Activated CD8-positive, alpha-beta memory T cell treated with anti-CD3 and anti-CD28 coated beads, Interleukin-2, amount 10 ng/mL, durations not matched to agents 7 days and 5 days (primary cell): Measurements from ENCODE around the gene NFATC1. TPM values are rescaled to one million over a fixed set of nuclear protein-coding genes. Genes with fewer than 3 reads are reported as not detected.

Experiments
- ATAC-seq: fragments of 150-1000 bp; cut with Tn5 transposase; one replicate; pipeline ENCODE4 v1.10.0; 2021; ENCODE audit warnings: moderate library complexity
- CTCF ChIA-PET: fragments of 350-600 bp; sonication (Branson Sonifier 250); formaldehyde crosslinking; loops from one replicate; lab custom pipeline; 2021; ENCODE audit warnings: antibody characterized with exemption; lab: Charles Lee
- DNase-seq: peaks from one replicate; pipeline ENCODE4 v3.0.0-alpha.2; 2020
- H3K27ac Mint-ChIP-seq: one replicate; pipeline ENCODE4 v1.8.0; 2021; ENCODE audit warnings: mild to moderate bottlenecking, mixed read lengths
- H3K27me3 Mint-ChIP-seq: one replicate; pipeline ENCODE4 v1.8.0; 2021; ENCODE audit warnings: mixed read lengths
- H3K36me3 Mint-ChIP-seq: one replicate; pipeline ENCODE4 v1.8.0; 2021; ENCODE audit warnings: mild to moderate bottlenecking, mixed read lengths
- H3K4me1 Mint-ChIP-seq: one replicate; pipeline ENCODE4 v1.8.0; 2021; ENCODE audit warnings: mixed read lengths
- H3K4me3 Mint-ChIP-seq: one replicate; pipeline ENCODE4 v1.8.0; 2021; ENCODE audit warnings: mild to moderate bottlenecking, moderate library complexity, mixed read lengths
- H3K9me3 Mint-ChIP-seq: one replicate; pipeline ENCODE4 v1.8.0; 2022; ENCODE audit warnings: low read depth, mixed read lengths
- total RNA-seq, 2 experiments: library from RNA; stranded (reverse); gene quantifications; one replicate each; pipeline ENCODE4 v1.2.3, GENCODE V29; 2021

NFATC1 gene
- total RNA-seq, 2 experiments from 2014 or later: 25.7 to 27.8 TPM

DNA sequence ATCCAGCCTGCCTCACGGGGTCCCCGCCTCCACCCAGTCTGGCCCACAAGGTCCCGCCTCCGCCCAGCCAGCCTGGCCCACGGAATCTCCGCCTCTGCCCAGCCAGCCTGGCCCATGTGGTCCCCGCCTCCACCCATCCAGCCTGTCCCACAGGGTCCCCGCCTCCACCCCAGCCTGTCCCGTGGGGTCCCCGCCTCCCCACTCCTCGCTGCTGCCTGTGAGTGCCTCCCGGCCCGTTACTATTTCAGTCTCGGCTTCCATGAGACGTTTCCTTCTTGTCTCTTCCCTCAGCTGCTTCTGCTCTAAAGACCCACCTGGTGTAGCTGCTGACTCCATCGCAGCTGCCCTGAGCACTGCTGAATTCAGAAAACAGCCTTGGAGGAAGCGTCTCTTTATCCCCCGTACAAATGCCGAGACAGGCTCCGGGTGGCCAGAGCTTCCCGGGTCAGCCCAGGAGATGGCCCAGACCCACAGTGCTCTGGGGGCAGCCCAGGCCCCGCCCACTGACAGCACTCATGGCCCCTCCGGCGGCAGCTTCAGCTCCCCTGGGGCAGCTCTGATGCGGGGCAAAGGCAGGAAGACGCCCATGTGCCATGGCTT, 69.8 kb downstream of the NFATC1 start:
- ATAC-seq: no peak
- H3K9me3 Mint-ChIP-seq: no peaks in the 10 kb centered on the region

GRCh38 chr18:79466591-79466990, 70.9 kb downstream of the NFATC1 start:
- CTCF ChIA-PET: no interaction called here
- no peaks in the 10 kb centered on the region for H3K9me3 Mint-ChIP-seq
- H3K4me1 Mint-ChIP-seq: no peaks in the 10 kb centered on the region
- H3K4me3 Mint-ChIP-seq: no peak overlapping the region
- no peaks in the 10 kb centered on the region for H3K27me3 Mint-ChIP-seq
- ATAC-seq (no peak), DNase-seq (no peak)
- H3K27ac Mint-ChIP-seq: no peak overlapping the region
- H3K36me3 Mint-ChIP-seq: no peaks in the 10 kb centered on the region

More for the DNA sequence above, 69.8 kb downstream of the NFATC1 start:
- H3K27me3 Mint-ChIP-seq: no peaks in the 10 kb centered on the region
- DNase-seq: no peak
- H3K27ac Mint-ChIP-seq: no peak overlapping the region
- CTCF ChIA-PET: no interaction called here
- H3K36me3 Mint-ChIP-seq: no peaks in the 10 kb centered on the region
- H3K4me3 Mint-ChIP-seq: no peak overlapping the region
- no peaks in the 10 kb centered on the region for H3K4me1 Mint-ChIP-seq

GRCh38 chr18:79467126-79467525, 71.4 kb downstream of the NFATC1 start:
- ATAC-seq (no peak), DNase-seq (no peak)
- Mint-ChIP-seq H3K27ac (no peak overlapping the region), H3K4me1 (no peaks in the 10 kb centered on the region), H3K36me3 (no peaks in the 10 kb centered on the region), H3K4me3 (no peak overlapping the region), H3K9me3 (no peaks in the 10 kb centered on the region), H3K27me3 (no peaks in the 10 kb centered on the region)
- CTCF ChIA-PET: no interaction called here

- no peak for ATAC-seq
- H3K4me3 Mint-ChIP-seq: no peak overlapping the region
- no peaks in the 10 kb centered on the region for H3K27me3 Mint-ChIP-seq
- no peak overlapping the region for H3K27ac Mint-ChIP-seq
- CTCF ChIA-PET: no interaction called here
- no peaks in the 10 kb centered on the region for H3K4me1 Mint-ChIP-seq
- peaks cover 2% of the 10 kb centered on the region for H3K36me3 Mint-ChIP-seq
- H3K9me3 Mint-ChIP-seq: no peaks in the 10 kb centered on the region
- DNase-seq: no peak
Observed at GRCh38 chr18:79468119-79468789, 72.5 kb downstream of the NFATC1 start.

GRCh38 chr18:79469309-79469708, 73.6 kb downstream of the NFATC1 start:
- Mint-ChIP-seq H3K9me3 (no peaks in the 10 kb centered on the region), H3K27ac (no peak overlapping the region), H3K4me1 (no peaks in the 10 kb centered on the region), H3K36me3 (peaks cover 2% of the 10 kb centered on the region), H3K27me3 (no peaks in the 10 kb centered on the region), H3K4me3 (no peak overlapping the region)
- DNase-seq: no peak
- CTCF ChIA-PET: no interaction called here
- ATAC-seq: no peak

DNA sequence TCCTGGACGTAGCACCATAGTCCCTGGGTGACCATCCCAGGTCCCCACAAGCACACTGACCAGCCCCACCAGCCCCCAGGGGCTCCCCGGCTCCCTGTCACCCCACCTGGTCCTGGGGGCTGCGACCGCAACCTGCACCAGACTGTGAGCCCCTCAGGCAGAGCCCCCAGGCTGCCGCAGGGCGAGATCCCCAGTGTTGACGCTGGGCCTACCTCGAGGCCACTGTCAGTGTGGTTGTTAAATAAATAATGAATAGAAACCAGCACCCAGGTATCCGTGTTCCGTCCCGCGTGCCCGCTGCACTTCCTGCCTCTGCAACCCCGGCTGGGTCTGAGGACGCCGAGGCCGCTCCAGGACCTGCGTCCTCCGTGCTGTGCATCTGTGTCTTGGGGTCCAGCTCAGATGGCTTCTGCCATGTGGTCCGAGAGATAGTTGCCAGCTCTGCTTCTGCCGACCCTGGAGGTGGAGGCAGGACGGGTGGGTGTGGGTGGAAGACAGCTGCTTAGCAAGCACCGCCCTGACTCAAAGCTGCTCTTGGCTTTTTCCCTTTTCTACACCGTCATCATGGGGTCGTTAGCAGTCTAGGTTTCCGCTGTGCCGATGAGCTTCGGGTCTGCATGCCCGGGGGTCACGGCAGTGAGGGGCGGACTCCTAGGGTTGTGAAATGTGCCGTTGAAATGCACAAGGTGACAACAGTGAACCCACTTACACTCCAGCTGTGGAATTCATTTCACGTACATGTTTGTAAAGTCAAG, 74.2 kb downstream of the NFATC1 start:
- H3K36me3 Mint-ChIP-seq: peaks cover 2% of the 10 kb centered on the region
- no peak for DNase-seq
- H3K4me3 Mint-ChIP-seq: no peak overlapping the region
- H3K27ac Mint-ChIP-seq: no peak overlapping the region
- H3K9me3 Mint-ChIP-seq: no peaks in the 10 kb centered on the region
- no peaks in the 10 kb centered on the region for H3K4me1 Mint-ChIP-seq
- CTCF ChIA-PET: no interaction called here
- no peak for ATAC-seq
- no peaks in the 10 kb centered on the region for H3K27me3 Mint-ChIP-seq

- Mint-ChIP-seq H3K27me3 (no peaks in the 10 kb centered on the region), H3K27ac (no peak overlapping the region), H3K4me1 (no peaks in the 10 kb centered on the region), H3K4me3 (no peak overlapping the region), H3K9me3 (no peaks in the 10 kb centered on the region), H3K36me3 (peaks cover 2% of the 10 kb centered on the region)
- ATAC-seq (no peak), DNase-seq (no peak)
- CTCF ChIA-PET: no interaction called here
Observed at GRCh38 chr18:79470547-79470946, 74.8 kb downstream of the NFATC1 start.

DNA sequence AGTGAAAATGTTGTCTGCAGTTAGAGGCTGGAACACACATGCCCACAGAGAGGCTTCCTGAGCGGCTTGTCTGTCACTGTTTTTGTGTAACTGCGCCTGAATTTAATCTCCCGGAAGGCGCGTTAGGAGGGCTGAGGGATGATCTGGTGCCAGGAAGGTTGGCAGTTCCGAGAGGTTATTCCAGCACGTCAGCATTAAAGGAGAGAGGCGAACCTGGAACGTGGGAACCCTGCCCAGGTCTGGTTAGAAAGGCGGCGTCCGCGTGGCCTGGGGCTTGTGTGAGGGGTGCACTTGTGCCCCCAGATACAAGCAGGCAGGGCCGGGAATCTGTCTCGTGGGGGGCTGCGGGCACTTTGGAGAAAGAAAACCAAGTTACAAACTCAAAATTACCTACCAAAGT, 75.3 kb downstream of the NFATC1 start:
- no peak overlapping the region for H3K27ac Mint-ChIP-seq
- ATAC-seq (no peak), DNase-seq (no peak)
- H3K36me3 Mint-ChIP-seq: peaks cover 2% of the 10 kb centered on the region
- CTCF ChIA-PET: no interaction called here
- no peaks in the 10 kb centered on the region for H3K27me3 Mint-ChIP-seq
- no peaks in the 10 kb centered on the region for H3K4me1 Mint-ChIP-seq
- no peaks in the 10 kb centered on the region for H3K9me3 Mint-ChIP-seq
- H3K4me3 Mint-ChIP-seq: no peak overlapping the region

- DNase-seq (no peak), ATAC-seq (no peak)
- Mint-ChIP-seq H3K36me3 (peaks cover 2% of the 10 kb centered on the region), H3K4me1 (no peaks in the 10 kb centered on the region), H3K27me3 (no peaks in the 10 kb centered on the region), H3K4me3 (no peak overlapping the region), H3K9me3 (no peaks in the 10 kb centered on the region), H3K27ac (no peak overlapping the region)
- CTCF ChIA-PET: no interaction called here
Observed at GRCh38 chr18:79471597-79471996, 75.9 kb downstream of the NFATC1 start.

- ATAC-seq: no peak
- Mint-ChIP-seq H3K27ac (no peak overlapping the region), H3K4me3 (no peak overlapping the region), H3K36me3 (peaks cover 2% of the 10 kb centered on the region), H3K27me3 (no peaks in the 10 kb centered on the region), H3K4me1 (no peaks in the 10 kb centered on the region), H3K9me3 (no peaks in the 10 kb centered on the region)
- DNase-seq: no peak
- CTCF ChIA-PET: no interaction called here
Observed at GRCh38 chr18:79472176-79472575, 76.4 kb downstream of the NFATC1 start.

- H3K36me3 Mint-ChIP-seq: peaks cover 2% of the 10 kb centered on the region
- no peaks in the 10 kb centered on the region for H3K4me1 Mint-ChIP-seq
- CTCF ChIA-PET: no interaction called here
- no peak overlapping the region for H3K4me3 Mint-ChIP-seq
- no peak overlapping the region for H3K27ac Mint-ChIP-seq
- H3K9me3 Mint-ChIP-seq: no peaks in the 10 kb centered on the region
- no peak for DNase-seq
- H3K27me3 Mint-ChIP-seq: no peaks in the 10 kb centered on the region
- ATAC-seq: no peak
Observed at GRCh38 chr18:79472946-79473345, 77.2 kb downstream of the NFATC1 start.

- no peak overlapping the region for H3K27ac Mint-ChIP-seq
- no peak overlapping the region for H3K4me3 Mint-ChIP-seq
- peaks cover 2% of the 10 kb centered on the region for H3K36me3 Mint-ChIP-seq
- H3K4me1 Mint-ChIP-seq: no peaks in the 10 kb centered on the region
- H3K9me3 Mint-ChIP-seq: no peaks in the 10 kb centered on the region
- CTCF ChIA-PET: no interaction called here
- no peak for DNase-seq
- no peak for ATAC-seq
- H3K27me3 Mint-ChIP-seq: no peaks in the 10 kb centered on the region
Observed at GRCh38 chr18:79476031-79476917, 80.5 kb downstream of the NFATC1 start.

- H3K4me1 Mint-ChIP-seq: no peaks in the 10 kb centered on the region
- H3K27me3 Mint-ChIP-seq: no peaks in the 10 kb centered on the region
- H3K4me3 Mint-ChIP-seq: no peak overlapping the region
- no peaks in the 10 kb centered on the region for H3K9me3 Mint-ChIP-seq
- no peak for ATAC-seq
- DNase-seq: no peak
- CTCF ChIA-PET: no interaction called here
- peaks cover 2% of the 10 kb centered on the region for H3K36me3 Mint-ChIP-seq
- H3K27ac Mint-ChIP-seq: no peak overlapping the region
Observed at GRCh38 chr18:79476918-79477571, 81.3 kb downstream of the NFATC1 start.
